Erythroblast (primary cell): ENCODE measurements around the gene PMIS2.

Experiments used
- GATA1 ChIP-seq: IDR thresholded peaks from 2 replicates; pipeline ENCODE4 v1.6.1; 2011; ENCODE audit warnings: low read depth, mild to moderate bottlenecking, control low read depth, low read length, moderate library complexity
- POLR2A ChIP-seq: IDR thresholded peaks from 2 replicates; pipeline ENCODE4 v1.6.1; 2011; ENCODE audit warnings: mild to moderate bottlenecking, low read length

DNA sequence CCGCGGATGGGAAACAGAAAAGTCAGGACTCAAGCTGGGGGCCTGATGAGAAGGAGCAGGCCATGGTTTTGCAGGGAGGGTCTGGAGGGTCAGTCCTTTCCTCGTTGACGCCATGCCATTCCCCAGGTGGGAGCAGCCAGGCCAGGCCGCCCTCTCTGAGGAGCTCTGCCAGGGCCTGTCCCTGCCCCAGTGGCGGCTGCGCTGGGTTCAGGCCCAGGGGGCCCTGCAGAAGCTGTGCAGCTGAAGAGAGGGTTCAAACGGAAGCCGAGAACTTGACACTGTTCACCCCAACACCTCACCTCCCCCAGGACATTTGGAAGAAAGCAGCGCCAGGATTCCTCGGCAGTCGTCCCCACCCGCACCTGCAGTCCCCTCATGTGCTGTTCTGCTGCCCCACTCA, 36.8 kb downstream of the PMIS2 start:
- no peak for TF ChIP-seq POLR2A
- TF ChIP-seq GATA1: no peak
